HepG2 (cell line): ENCODE measurements around the gene ARL3. TPM values are rescaled to one million over a fixed set of nuclear protein-coding genes. Genes with fewer than 3 reads are reported as not detected.

Experiments
- BHLHE40 ChIP-seq: IDR thresholded peaks from 2 replicates; pipeline ENCODE4 v1.6.1; 2011; ENCODE audit warnings: low read length, improper control_type of control experiment
- ELF3 ChIP-seq: IDR thresholded peaks from 2 replicates; pipeline ENCODE4 v1.6.1; 2016; ENCODE audit warnings: missing genetic modification reagents, missing compliant biosample characterization
- HNRNPK ChIP-seq: fragments of 200-400 bp; formaldehyde crosslinking; IDR thresholded peaks from 2 replicates; pipeline ENCODE4 v1.6.1; 2018; ENCODE audit warnings: low read length, low read depth, moderate library complexity, mild to moderate bottlenecking; ENCODE audit not compliant: poor library complexity, severe bottlenecking
- HOXA7 ChIP-seq: sonication (generic); formaldehyde crosslinking; IDR thresholded peaks from 2 replicates; pipeline ENCODE4 v1.8.1; 2022; ENCODE audit warnings: mild to moderate bottlenecking, missing genetic modification reagents, moderate library complexity
- NCOA1 ChIP-seq: sonication (generic); formaldehyde crosslinking; IDR thresholded peaks from 2 replicates; pipeline ENCODE4 v1.9.0; 2021; ENCODE audit warnings: missing genetic modification reagents
- RFX1 ChIP-seq: fragments of 450-650 bp; IDR thresholded peaks from 2 replicates; pipeline ENCODE4 v1.6.1; 2017
- SRSF9 ChIP-seq: fragments of 200-400 bp; formaldehyde crosslinking; IDR thresholded peaks from 2 replicates; pipeline ENCODE4 v1.6.1; 2018; ENCODE audit warnings: borderline replicate concordance, mild to moderate bottlenecking, low read depth, low read length; ENCODE audit not compliant: insufficient read depth, poor library complexity, severe bottlenecking
- ZNF180 ChIP-seq: sonication (generic); formaldehyde crosslinking; IDR thresholded peaks from 2 replicates; pipeline ENCODE4 v1.4.0; 2020; ENCODE audit warnings: low read depth, missing genetic modification reagents, borderline replicate concordance
- ZNF614 ChIP-seq: IDR thresholded peaks from 2 replicates; pipeline ENCODE4 v1.6.1; 2018; ENCODE audit warnings: missing biosample characterization, missing genetic modification reagents, inconsistent platforms, borderline replicate concordance
- polyA plus RNA-seq, 8 experiments: library from polyadenylated mRNA; depleted of rRNA in 3 of 8; stranded (reverse) in 7 of 8; unstranded in 1 of 8; fragments of >200 nt; fragmentation: Illumina TruSeq in 4 of 8; extraction: Trizol in 4 of 8; gene quantifications; 2 replicates each; pipeline versions ENCODE4 v1.2.1 to v1.2.3, GENCODE V29; 2011 to 2016; ENCODE audit warnings: low read depth in 4 of 8, missing spikeins in 1 of 8, mixed read lengths in 1 of 8; ENCODE audit not compliant: insufficient read depth in 1 of 8
- total RNA-seq, 5 experiments: library from RNA; depleted of rRNA; stranded (reverse); fragments of >200 nt; fragmentation: Illumina TruSeq; extraction: Trizol; gene quantifications; 2 replicates each; pipeline ENCODE4 v1.2.3, GENCODE V29; 2016; ENCODE audit warnings: low read depth in 1 of 5
- TF ChIP-seq, protein P1 (sequence below): sonication (generic); formaldehyde crosslinking; IDR thresholded peaks from 2 replicates; pipeline ENCODE4 v1.4.0; 2020; ENCODE audit warnings: low read depth, mild to moderate bottlenecking, missing genetic modification reagents
- TF ChIP-seq, protein P2 (sequence below): sonication (generic); formaldehyde crosslinking; IDR thresholded peaks from 2 replicates; pipeline ENCODE4 v1.5.1; 2020; ENCODE audit warnings: missing genetic modification reagents, mild to moderate bottlenecking, borderline replicate concordance
- TF ChIP-seq, protein P3 (sequence below): sonication (generic); formaldehyde crosslinking; conservative IDR thresholded peaks from 2 replicates; pipeline ENCODE4 v1.4.0; 2020; ENCODE audit warnings: missing genetic modification reagents
- TF ChIP-seq, protein P4 (sequence below), 2 experiments: sonication (generic) in 1 of 2; formaldehyde crosslinking in 1 of 2; IDR thresholded peaks; 2 replicates each; pipeline versions ENCODE4 v1.5.1 to v1.6.1; 2011 to 2020; ENCODE audit warnings: borderline replicate concordance in 1 of 2, low read depth in 1 of 2, low read length in 1 of 2, mild to moderate bottlenecking in 1 of 2, missing genetic modification reagents in 1 of 2, moderate library complexity in 1 of 2
- TF ChIP-seq, protein P5 (sequence below): IDR thresholded peaks from 2 replicates; pipeline ENCODE4 v1.6.1; 2016; ENCODE audit warnings: missing compliant biosample characterization, missing genetic modification reagents, borderline replicate concordance
- TF ChIP-seq, protein P6 (sequence below): sonication (generic); formaldehyde crosslinking; IDR thresholded peaks from 2 replicates; pipeline ENCODE4 v1.8.0; 2023; ENCODE audit warnings: mild to moderate bottlenecking, missing genetic modification reagents

The ARL3 gene
- total and polyA plus RNA-seq, 2 of the 13 experiments (the other 11 are each of a cell fraction or from before 2014, with no cell fraction given), result 5.2 to 6.6 TPM

DNA sequence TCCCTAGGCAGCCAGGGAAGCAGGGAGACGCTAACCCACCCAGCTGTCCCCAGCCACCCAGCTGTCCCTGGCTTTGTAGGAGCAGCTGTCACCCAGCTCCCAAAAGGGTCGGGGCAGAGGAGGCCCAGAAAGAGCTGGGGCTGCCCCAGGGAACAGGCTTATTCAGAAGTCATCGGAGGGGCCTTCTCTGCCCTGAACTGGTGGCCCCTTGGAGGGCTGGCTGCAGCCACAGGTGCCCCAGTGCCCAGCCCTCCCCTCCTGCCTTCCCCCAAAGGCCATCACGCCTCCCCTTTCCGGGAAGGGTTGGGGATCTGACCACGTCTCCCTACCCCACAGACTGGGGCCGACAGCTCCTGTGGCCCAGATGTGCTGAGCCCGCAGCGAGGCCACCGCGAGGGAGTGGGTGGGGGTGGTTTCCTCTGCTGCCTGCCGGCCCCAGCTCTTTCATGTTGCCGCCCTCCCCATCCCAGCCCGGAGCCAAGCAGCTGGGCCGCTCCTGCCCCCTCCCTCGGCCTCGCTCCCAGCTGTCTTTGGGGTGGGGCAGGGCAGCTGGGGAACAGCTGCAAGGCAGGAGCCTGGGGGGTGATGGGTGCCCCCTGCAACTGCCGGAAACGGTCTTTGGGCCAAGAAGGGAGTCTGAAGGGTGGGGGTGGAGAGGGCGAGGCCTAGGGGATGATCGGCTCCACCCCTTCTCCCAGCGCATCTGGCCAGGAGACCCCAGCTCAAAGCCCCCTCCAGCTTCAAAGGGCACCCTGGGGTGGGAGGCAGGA, 53.1 kb downstream of the ARL3 start (continued):
- TF ChIP-seq, protein P1, sequence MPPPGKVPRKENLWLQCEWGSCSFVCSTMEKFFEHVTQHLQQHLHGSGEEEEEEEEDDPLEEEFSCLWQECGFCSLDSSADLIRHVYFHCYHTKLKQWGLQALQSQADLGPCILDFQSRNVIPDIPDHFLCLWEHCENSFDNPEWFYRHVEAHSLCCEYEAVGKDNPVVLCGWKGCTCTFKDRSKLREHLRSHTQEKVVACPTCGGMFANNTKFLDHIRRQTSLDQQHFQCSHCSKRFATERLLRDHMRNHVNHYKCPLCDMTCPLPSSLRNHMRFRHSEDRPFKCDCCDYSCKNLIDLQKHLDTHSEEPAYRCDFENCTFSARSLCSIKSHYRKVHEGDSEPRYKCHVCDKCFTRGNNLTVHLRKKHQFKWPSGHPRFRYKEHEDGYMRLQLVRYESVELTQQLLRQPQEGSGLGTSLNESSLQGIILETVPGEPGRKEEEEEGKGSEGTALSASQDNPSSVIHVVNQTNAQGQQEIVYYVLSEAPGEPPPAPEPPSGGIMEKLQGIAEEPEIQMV (CRISPR knock-in tag), result peak; percentile 38; the same call in 1 of the 2 replicates
- no peak for TF ChIP-seq SRSF9
- no peak for TF ChIP-seq ZNF614 (CRISPR knock-in tag)
- TF ChIP-seq HOXA7 (CRISPR knock-in tag), result no peak
- TF ChIP-seq, protein P2, sequence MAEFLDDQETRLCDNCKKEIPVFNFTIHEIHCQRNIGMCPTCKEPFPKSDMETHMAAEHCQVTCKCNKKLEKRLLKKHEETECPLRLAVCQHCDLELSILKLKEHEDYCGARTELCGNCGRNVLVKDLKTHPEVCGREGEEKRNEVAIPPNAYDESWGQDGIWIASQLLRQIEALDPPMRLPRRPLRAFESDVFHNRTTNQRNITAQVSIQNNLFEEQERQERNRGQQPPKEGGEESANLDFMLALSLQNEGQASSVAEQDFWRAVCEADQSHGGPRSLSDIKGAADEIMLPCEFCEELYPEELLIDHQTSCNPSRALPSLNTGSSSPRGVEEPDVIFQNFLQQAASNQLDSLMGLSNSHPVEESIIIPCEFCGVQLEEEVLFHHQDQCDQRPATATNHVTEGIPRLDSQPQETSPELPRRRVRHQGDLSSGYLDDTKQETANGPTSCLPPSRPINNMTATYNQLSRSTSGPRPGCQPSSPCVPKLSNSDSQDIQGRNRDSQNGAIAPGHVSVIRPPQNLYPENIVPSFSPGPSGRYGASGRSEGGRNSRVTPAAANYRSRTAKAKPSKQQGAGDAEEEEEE (CRISPR knock-in tag), result no peak
- TF ChIP-seq, protein P3, sequence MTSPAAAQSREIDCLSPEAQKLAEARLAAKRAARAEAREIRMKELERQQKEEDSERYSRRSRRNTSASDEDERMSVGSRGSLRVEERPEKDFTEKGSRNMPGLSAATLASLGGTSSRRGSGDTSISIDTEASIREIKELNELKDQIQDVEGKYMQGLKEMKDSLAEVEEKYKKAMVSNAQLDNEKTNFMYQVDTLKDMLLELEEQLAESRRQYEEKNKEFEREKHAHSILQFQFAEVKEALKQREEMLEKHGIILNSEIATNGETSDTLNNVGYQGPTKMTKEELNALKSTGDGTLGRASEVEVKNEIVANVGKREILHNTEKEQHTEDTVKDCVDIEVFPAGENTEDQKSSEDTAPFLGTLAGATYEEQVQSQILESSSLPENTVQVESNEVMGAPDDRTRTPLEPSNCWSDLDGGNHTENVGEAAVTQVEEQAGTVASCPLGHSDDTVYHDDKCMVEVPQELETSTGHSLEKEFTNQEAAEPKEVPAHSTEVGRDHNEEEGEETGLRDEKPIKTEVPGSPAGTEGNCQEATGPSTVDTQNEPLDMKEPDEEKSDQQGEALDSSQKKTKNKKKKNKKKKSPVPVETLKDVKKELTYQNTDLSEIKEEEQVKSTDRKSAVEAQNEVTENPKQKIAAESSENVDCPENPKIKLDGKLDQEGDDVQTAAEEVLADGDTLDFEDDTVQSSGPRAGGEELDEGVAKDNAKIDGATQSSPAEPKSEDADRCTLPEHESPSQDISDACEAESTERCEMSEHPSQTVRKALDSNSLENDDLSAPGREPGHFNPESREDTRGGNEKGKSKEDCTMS, result no peak
- no peak for TF ChIP-seq ZNF180 (CRISPR knock-in tag)
- no peak for TF ChIP-seq BHLHE40
- TF ChIP-seq ELF3 (CRISPR knock-in tag), result peak; percentile 53; the same call in 1 of the 2 replicates
- TF ChIP-seq, protein P4, sequence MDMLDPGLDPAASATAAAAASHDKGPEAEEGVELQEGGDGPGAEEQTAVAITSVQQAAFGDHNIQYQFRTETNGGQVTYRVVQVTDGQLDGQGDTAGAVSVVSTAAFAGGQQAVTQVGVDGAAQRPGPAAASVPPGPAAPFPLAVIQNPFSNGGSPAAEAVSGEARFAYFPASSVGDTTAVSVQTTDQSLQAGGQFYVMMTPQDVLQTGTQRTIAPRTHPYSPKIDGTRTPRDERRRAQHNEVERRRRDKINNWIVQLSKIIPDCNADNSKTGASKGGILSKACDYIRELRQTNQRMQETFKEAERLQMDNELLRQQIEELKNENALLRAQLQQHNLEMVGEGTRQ (IDR thresholded peaks at IDR 0.05; ENCODE audit: low read depth, low read length), result no peak
- TF ChIP-seq, protein P4 (CRISPR knock-in tag; IDR thresholded peaks at IDR 0.05; ENCODE audit: borderline replicate concordance), result no peak
- TF ChIP-seq, protein P5, sequence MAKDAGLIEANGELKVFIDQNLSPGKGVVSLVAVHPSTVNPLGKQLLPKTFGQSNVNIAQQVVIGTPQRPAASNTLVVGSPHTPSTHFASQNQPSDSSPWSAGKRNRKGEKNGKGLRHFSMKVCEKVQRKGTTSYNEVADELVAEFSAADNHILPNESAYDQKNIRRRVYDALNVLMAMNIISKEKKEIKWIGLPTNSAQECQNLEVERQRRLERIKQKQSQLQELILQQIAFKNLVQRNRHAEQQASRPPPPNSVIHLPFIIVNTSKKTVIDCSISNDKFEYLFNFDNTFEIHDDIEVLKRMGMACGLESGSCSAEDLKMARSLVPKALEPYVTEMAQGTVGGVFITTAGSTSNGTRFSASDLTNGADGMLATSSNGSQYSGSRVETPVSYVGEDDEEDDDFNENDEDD (CRISPR knock-in tag), result no peak
- TF ChIP-seq NCOA1 (CRISPR knock-in tag), result no peak
- no peak for TF ChIP-seq RFX1
- TF ChIP-seq HNRNPK, result peak; percentile 100
- TF ChIP-seq, protein P6, sequence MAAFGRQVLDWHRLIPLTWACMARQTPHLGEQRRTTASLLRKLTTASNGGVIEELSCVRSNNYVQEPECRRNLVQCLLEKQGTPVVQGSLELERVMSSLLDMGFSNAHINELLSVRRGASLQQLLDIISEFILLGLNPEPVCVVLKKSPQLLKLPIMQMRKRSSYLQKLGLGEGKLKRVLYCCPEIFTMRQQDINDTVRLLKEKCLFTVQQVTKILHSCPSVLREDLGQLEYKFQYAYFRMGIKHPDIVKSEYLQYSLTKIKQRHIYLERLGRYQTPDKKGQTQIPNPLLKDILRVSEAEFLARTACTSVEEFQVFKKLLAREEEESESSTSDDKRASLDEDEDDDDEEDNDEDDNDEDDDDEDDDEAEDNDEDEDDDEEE (CRISPR knock-in tag), result no peak
